Gastroesophageal sphincter (tissue), 3 donors: ENCODE data around the gene NCLN.

Experiments
- EP300 ChIP-seq: sonication (generic); formaldehyde crosslinking; IDR thresholded peaks from one replicate; pipeline ENCODE4 v1.6.1; 2017; ENCODE audit warnings: antibody characterized with exemption, mild to moderate bottlenecking
- POLR2A ChIP-seq, 2 donors: fragments of 450-650 bp; IDR thresholded peaks; one replicate each; pipeline ENCODE4 v1.6.1; 2017; ENCODE audit warnings: antibody characterized with exemption in 2 of 2, mild to moderate bottlenecking in 2 of 2, moderate library complexity in 1 of 2
- POLR2AphosphoS5 ChIP-seq: sonication (generic); formaldehyde crosslinking; IDR thresholded peaks from one replicate; pipeline ENCODE4 v1.6.1; 2017; ENCODE audit warnings: antibody characterized with exemption
- TF ChIP-seq, protein P1 (sequence below), 4 experiments: fragments of 200-600 bp in 2 of 4; fragments of 450-650 bp in 2 of 4; sonication (generic) in 1 of 4; IDR thresholded peaks; one replicate each; pipeline ENCODE4 v1.5.1; 2017 to 2019; ENCODE audit warnings: antibody characterized with exemption in 4 of 4, mild to moderate bottlenecking in 2 of 4, moderate library complexity in 2 of 4

DNA sequence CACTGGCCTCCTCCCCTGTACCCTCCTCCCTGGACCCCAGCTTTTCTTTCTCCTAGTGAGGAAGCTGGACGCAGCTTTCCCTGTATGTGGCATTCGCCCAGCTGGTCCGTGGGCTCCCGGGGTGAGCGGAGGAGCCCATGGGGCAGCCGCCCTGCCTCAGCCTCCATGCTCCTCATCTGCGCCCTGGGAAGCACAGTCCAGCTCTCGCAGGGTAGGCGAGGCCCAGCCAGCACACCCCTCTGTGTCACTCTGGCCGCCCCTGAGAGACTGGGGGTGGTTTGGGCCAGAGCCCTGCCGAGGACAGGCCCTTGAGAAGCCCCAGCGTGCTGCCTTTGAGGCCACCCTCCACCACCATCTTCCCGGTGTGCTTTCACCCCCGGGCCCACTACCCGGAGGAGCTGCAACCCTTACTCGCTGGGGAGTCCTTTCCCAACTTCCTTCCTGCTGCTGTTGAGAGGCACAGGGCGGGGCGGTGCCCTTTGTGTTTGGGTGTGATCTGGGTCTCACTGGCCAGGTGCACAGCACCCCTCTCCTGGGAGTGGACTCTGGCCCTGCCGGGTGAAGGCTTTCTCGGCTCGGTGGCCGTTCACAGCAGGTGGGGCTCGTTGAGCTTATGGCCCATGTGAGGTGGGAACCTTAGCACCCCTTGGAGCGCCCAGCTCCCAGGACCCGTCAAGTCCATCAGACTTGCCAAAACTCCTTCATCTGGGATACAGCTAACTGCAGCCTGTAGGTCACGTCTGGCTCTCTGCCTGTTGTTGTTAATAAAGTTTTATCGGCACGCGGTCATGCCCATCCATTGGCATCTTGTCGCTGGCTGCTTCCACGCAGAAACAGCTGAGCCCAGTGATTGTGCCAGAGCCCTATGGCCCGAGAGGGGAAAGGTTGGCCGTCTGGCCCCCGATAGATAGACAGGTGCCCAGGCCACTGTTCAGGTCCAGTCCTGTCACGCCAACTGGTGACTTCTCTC, 3.2 kb downstream of the NCLN start:
- TF ChIP-seq POLR2A (IDR thresholded peaks at IDR 0.05), result no peak
- TF ChIP-seq, protein P1, sequence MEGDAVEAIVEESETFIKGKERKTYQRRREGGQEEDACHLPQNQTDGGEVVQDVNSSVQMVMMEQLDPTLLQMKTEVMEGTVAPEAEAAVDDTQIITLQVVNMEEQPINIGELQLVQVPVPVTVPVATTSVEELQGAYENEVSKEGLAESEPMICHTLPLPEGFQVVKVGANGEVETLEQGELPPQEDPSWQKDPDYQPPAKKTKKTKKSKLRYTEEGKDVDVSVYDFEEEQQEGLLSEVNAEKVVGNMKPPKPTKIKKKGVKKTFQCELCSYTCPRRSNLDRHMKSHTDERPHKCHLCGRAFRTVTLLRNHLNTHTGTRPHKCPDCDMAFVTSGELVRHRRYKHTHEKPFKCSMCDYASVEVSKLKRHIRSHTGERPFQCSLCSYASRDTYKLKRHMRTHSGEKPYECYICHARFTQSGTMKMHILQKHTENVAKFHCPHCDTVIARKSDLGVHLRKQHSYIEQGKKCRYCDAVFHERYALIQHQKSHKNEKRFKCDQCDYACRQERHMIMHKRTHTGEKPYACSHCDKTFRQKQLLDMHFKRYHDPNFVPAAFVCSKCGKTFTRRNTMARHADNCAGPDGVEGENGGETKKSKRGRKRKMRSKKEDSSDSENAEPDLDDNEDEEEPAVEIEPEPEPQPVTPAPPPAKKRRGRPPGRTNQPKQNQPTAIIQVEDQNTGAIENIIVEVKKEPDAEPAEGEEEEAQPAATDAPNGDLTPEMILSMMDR (IDR thresholded peaks at IDR 0.05), result no peak
- no peak for TF ChIP-seq EP300
- no peak for TF ChIP-seq POLR2AphosphoS5
